ENCODE data around the gene NEDD8.

The NEDD8 gene

DNA sequence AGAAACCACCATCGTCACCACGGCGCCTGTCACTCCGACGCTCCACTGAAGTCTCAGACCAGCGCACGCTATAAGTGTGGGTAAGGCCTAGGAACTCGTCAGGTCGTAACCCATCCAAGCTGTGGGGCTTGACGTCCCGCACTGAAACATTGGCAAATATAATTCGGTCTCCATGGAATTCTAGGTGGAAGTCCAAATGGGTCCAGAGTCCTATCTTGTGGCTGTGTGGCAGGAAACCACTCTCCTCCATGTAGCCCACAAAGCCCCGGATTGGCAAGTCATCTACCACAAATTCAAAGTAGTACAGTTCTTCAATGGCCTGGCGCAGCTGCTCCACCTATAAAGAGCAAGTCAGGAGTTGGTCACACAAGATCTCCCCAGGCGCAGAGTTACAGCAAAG is 39.2 kb downstream of the NEDD8 start:
- Histone ChIP-seq H3K27me3 (no peaks in the 10 kb centered on the region), H3K4me3 (ENCODE audit: low read depth in 1 of 2, low read length in 1 of 2) (no peak overlapping the region), H3K27ac (no peak overlapping the region), H3K36me3 (peaks cover 18% of the 10 kb centered on the region), H3K4me1 (ENCODE audit: control insufficient read depth in 1 of 2, insufficient read depth in 1 of 2, low read depth in 1 of 2, low read length in 1 of 2) (peaks cover 38 to 45% of the 10 kb centered on the region in 2 experiments), H3K9me3 (no peaks in the 10 kb centered on the region)
- TF ChIP-seq, protein P1, sequence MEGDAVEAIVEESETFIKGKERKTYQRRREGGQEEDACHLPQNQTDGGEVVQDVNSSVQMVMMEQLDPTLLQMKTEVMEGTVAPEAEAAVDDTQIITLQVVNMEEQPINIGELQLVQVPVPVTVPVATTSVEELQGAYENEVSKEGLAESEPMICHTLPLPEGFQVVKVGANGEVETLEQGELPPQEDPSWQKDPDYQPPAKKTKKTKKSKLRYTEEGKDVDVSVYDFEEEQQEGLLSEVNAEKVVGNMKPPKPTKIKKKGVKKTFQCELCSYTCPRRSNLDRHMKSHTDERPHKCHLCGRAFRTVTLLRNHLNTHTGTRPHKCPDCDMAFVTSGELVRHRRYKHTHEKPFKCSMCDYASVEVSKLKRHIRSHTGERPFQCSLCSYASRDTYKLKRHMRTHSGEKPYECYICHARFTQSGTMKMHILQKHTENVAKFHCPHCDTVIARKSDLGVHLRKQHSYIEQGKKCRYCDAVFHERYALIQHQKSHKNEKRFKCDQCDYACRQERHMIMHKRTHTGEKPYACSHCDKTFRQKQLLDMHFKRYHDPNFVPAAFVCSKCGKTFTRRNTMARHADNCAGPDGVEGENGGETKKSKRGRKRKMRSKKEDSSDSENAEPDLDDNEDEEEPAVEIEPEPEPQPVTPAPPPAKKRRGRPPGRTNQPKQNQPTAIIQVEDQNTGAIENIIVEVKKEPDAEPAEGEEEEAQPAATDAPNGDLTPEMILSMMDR (IDR thresholded peaks at IDR 0.05): no peak

DNA sequence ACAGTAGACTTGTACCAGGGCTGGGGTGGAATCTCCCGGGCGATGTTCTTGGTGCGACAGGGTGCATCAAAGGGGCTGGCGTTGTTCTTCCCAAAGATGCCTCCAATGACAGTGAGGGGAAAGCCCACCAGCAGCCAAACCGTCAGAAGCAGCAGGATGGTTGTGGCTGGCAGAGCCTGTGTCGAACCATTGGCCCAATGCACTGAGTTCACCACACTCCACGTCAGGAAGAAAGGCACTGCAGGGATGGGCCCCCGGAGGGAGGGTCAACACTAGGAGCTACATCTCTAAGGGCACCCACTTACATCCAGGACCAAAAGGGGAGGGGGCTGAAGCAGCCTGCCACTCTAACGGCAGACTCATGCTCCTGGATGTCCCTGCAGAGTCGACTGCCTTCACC is 41.8 kb downstream of the NEDD8 start:
- H3K4me1 ChIP-seq (ENCODE audit: control insufficient read depth in 1 of 2, insufficient read depth in 1 of 2, low read depth in 1 of 2, low read length in 1 of 2): peaks cover 27% of the 10 kb centered on the region in 2 experiments
- TF ChIP-seq, protein P1 (IDR thresholded peaks at IDR 0.05): no peak
- no peaks in the 10 kb centered on the region for H3K9me3 ChIP-seq
- no peak overlapping the region for H3K27ac ChIP-seq
- no peak overlapping the region for H3K4me3 ChIP-seq (ENCODE audit: low read depth in 1 of 2, low read length in 1 of 2)
- peaks cover 26% of the 10 kb centered on the region for H3K36me3 ChIP-seq
- no peaks in the 10 kb centered on the region for H3K27me3 ChIP-seq

DNA sequence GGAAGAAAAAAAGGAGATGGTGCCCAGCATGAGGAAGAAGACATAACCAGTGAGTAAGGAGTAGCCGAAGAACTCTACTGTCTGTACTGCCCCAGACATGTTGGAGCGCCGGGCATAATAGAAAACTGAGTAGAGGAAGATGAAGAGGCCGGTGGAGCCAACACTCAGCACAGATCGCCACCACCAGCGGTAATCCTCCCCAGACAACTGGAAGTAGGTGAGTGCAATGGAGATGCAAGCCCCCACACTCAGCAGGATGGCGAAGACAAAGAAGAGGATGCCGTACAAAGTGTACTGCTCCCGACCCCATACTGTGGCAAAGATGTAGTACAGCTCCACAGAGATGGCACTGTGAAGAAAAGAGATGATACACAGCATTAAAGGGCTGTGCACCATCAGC is 42.7 kb downstream of the NEDD8 start:
- H3K36me3 ChIP-seq: peaks cover 35% of the 10 kb centered on the region
- H3K27ac ChIP-seq: peak overlapping the region; percentile 72
- TF ChIP-seq, protein P1 (IDR thresholded peaks at IDR 0.05): no peak
- H3K27me3 ChIP-seq: no peaks in the 10 kb centered on the region
- no peaks in the 10 kb centered on the region for H3K9me3 ChIP-seq
- H3K4me3 ChIP-seq (ENCODE audit: low read depth in 1 of 2, low read length in 1 of 2): peak overlapping the region in 1 of 2 experiments; percentile 74
- peaks cover 19 to 20% of the 10 kb centered on the region in 2 experiments for H3K4me1 ChIP-seq (ENCODE audit: control insufficient read depth in 1 of 2, insufficient read depth in 1 of 2, low read depth in 1 of 2, low read length in 1 of 2)

DNA sequence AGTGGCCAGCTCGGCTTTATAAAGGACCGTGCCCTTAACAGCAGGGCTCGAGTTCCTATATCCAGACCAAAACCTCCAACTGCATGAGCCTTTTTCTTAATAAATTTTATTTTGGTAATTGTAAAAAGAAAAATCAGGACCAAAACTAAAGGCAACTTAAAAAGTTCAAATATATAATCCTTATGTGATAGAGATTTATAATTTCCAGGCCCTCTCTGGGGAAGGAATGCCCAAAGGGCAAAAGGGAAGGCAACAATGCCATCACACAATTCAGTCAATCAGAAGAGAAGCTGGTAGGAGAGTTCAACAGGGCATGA is 43.1 kb downstream of the NEDD8 start:
- H3K36me3 ChIP-seq: peaks cover 40% of the 10 kb centered on the region
- peak overlapping the region; percentile 70 to 74 for H3K4me3 ChIP-seq (ENCODE audit: low read depth in 1 of 2, low read length in 1 of 2)
- no peaks in the 10 kb centered on the region for H3K9me3 ChIP-seq
- peak overlapping the region; percentile 72 for H3K27ac ChIP-seq
- peaks cover 16% of the 10 kb centered on the region in 2 experiments for H3K4me1 ChIP-seq (ENCODE audit: control insufficient read depth in 1 of 2, insufficient read depth in 1 of 2, low read depth in 1 of 2, low read length in 1 of 2)
- TF ChIP-seq, protein P1 (IDR thresholded peaks at IDR 0.05): no peak
- H3K27me3 ChIP-seq: no peaks in the 10 kb centered on the region

DNA sequence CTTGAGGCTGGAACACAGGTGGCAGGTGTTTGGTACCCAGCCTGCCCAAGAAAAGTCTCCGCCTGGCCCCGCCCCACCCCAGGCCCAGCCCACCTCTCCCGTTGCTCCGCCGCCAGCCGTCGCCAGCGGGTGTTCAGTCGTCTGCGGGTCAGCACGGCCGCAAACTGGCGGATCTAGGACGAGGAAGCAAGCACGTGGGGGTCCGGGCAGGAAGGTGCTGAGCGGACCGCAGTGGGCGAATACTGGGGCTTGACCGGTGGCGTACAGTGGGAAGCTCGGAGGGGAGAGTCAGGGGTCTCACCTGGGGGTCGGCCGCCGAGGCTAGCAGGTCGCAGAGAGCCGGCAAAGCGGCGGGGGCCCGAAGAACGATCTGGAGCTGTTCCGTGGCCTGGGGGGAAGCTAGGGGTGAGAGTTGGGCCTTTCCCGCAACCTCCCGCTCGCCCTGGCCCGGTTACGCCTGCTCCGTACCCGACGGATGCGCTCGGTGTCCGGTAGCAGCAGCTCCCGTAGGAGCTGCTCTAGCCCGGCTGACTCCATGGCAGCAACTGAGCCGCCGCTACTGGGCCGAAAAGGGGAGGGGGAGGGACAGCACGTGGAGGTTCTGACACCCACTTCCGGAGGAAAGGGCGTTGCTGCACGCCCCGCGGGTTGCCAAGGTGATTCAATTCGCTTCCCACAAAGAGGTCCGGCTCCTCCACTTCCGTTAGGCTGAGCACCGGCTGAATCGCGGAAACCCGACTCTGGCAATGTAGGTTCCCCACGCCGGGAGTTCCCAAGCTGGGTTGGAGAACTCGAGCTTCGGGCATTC is 43.7 kb downstream of the NEDD8 start, which contains the start of gene IPO4:
Gene IPO4 (minus strand): TSS at position 566 of the 808 bp plus-strand sequence. CDS start 29 bp downstream, at position 537.
- peaks cover 45% of the 10 kb centered on the region for H3K36me3 ChIP-seq
- H3K4me3 ChIP-seq (ENCODE audit: low read depth in 1 of 2, low read length in 1 of 2): peak within 1 kb of the TSS; percentile 70 to 74
- peak within 1 kb of the TSS; percentile 72 for H3K27ac ChIP-seq
- TF ChIP-seq, protein P1 (IDR thresholded peaks at IDR 0.05): no peak
- H3K9me3 ChIP-seq: no peaks in the 10 kb centered on the region
- no peaks in the 10 kb centered on the region for H3K27me3 ChIP-seq
- peaks cover 15 to 16% of the 10 kb centered on the region in 2 experiments for H3K4me1 ChIP-seq (ENCODE audit: control insufficient read depth in 1 of 2, insufficient read depth in 1 of 2, low read depth in 1 of 2, low read length in 1 of 2)

Measured in neutrophil (primary cell).